WTC11 (cell line): Measurements from ENCODE around the gene APRT. TPM values are rescaled to one million over a fixed set of nuclear protein-coding genes. Genes with fewer than 3 reads are reported as not detected.

Source experiments
- ATAC-seq: fragments of 200-7000 bp; cut with Tn5 transposase; 2 replicates; pipeline ENCODE4 v1.10.0; 2021; ENCODE audit warnings: mild to moderate bottlenecking, moderate library complexity
- CTCF ChIA-PET: fragments of 300-600 bp; sonication (Branson Sonifier 250); formaldehyde crosslinking; loops from one replicate; lab custom pipeline; 2021; ENCODE audit warnings: antibody characterized with exemption; lab: Charles Lee
- POLR2A ChIA-PET: fragments of 350-600 bp; sonication (Branson Sonifier 250); formaldehyde crosslinking; loops from one replicate; lab custom pipeline; 2021; ENCODE audit warnings: antibody characterized with exemption; lab: Charles Lee
- DNase-seq: peaks from one replicate; pipeline ENCODE4 v3.0.0; 2021; ENCODE audit warnings: low spot score
- H3K27ac Mint-ChIP-seq: 2 replicates; pipeline ENCODE4 v1.8.0; 2021; ENCODE audit warnings: mixed read lengths
- H3K27me3 Mint-ChIP-seq: 2 replicates; pipeline ENCODE4 v1.8.0; 2021; ENCODE audit warnings: low read depth, mild to moderate bottlenecking, moderate library complexity, mixed read lengths
- H3K36me3 Mint-ChIP-seq: 2 replicates; pipeline ENCODE4 v1.8.0; 2021; ENCODE audit warnings: mixed read lengths
- H3K4me1 Mint-ChIP-seq: 2 replicates; pipeline ENCODE4 v1.8.0; 2022; ENCODE audit warnings: mixed read lengths
- H3K4me3 Mint-ChIP-seq: 2 replicates; pipeline ENCODE4 v1.8.0; 2021; ENCODE audit warnings: mild to moderate bottlenecking, moderate library complexity, mixed read lengths
- H3K9me3 Mint-ChIP-seq: 2 replicates; pipeline ENCODE4 v1.8.0; 2021; ENCODE audit warnings: mixed read lengths
- AR ChIP-seq: fragments of 250-450 bp; sonication (Bioruptor Pico); IDR thresholded peaks from 2 replicates; pipeline ENCODE4 v1.9.0; 2021; ENCODE audit warnings: mild to moderate bottlenecking
- ARID4B ChIP-seq: sonication (generic); formaldehyde crosslinking; IDR thresholded peaks from 2 replicates; pipeline ENCODE4 v1.8.0; 2023; ENCODE audit warnings: missing genetic modification reagents, mild to moderate bottlenecking, borderline replicate concordance
- ATF1 ChIP-seq: sonication (generic); formaldehyde crosslinking; IDR thresholded peaks from 2 replicates; pipeline ENCODE4 v1.8.1; 2023; ENCODE audit warnings: mild to moderate bottlenecking, moderate library complexity, missing genetic modification reagents
- CBFB ChIP-seq: sonication (generic); formaldehyde crosslinking; IDR thresholded peaks from 2 replicates; pipeline ENCODE4 v1.8.1; 2022; ENCODE audit warnings: mild to moderate bottlenecking, low read depth, missing genetic modification reagents
- CDX4 ChIP-seq: fragments of 250-450 bp; sonication (Bioruptor Pico); IDR thresholded peaks from 2 replicates; pipeline ENCODE4 v1.9.0; 2021; ENCODE audit warnings: moderate library complexity, mild to moderate bottlenecking, inconsistent platforms, borderline replicate concordance
- E2F4 ChIP-seq: sonication (generic); formaldehyde crosslinking; IDR thresholded peaks from 2 replicates; pipeline ENCODE4 v1.8.1; 2022; ENCODE audit warnings: low read depth, mild to moderate bottlenecking, moderate library complexity, missing genetic modification reagents, borderline replicate concordance
- FOXJ3 ChIP-seq: sonication (generic); formaldehyde crosslinking; IDR thresholded peaks from 2 replicates; pipeline ENCODE4 v1.9.0; 2021; ENCODE audit warnings: missing genetic modification reagents, mild to moderate bottlenecking, borderline replicate concordance
- FOXK1 ChIP-seq: sonication (generic); formaldehyde crosslinking; IDR thresholded peaks from 2 replicates; pipeline ENCODE4 v1.8.0; 2022; ENCODE audit warnings: mild to moderate bottlenecking, moderate library complexity, missing genetic modification reagents
- FOXP1 ChIP-seq: sonication (generic); formaldehyde crosslinking; IDR thresholded peaks from 2 replicates; pipeline ENCODE4 v1.8.0; 2022; ENCODE audit warnings: missing genetic modification reagents, mild to moderate bottlenecking, moderate library complexity, borderline replicate concordance
- GRHL2 ChIP-seq: fragments of 250-450 bp; sonication (Bioruptor Pico); IDR thresholded peaks from 2 replicates; pipeline ENCODE4 v1.8.0; 2022; ENCODE audit warnings: mild to moderate bottlenecking, moderate library complexity; ENCODE audit not compliant: insufficient replicate concordance, severe bottlenecking
- HMGXB4 ChIP-seq: sonication (generic); formaldehyde crosslinking; IDR thresholded peaks from 2 replicates; pipeline ENCODE4 v1.8.1; 2023; ENCODE audit warnings: mild to moderate bottlenecking, moderate library complexity, missing genetic modification reagents
- JAZF1 ChIP-seq: fragments of 250-450 bp; sonication (Bioruptor Pico); IDR thresholded peaks from 2 replicates; pipeline ENCODE4 v1.9.0; 2021; ENCODE audit warnings: moderate library complexity, mild to moderate bottlenecking, inconsistent platforms
- JUN ChIP-seq: sonication (generic); formaldehyde crosslinking; IDR thresholded peaks from 2 replicates; pipeline ENCODE4 v1.8.0; 2023; ENCODE audit warnings: mild to moderate bottlenecking, missing genetic modification reagents
- MYBL2 ChIP-seq: sonication (generic); formaldehyde crosslinking; IDR thresholded peaks from 2 replicates; pipeline ENCODE4 v1.8.1; 2023; ENCODE audit warnings: mild to moderate bottlenecking, moderate library complexity, missing genetic modification reagents
- NFYB ChIP-seq: sonication (generic); formaldehyde crosslinking; conservative IDR thresholded peaks from 2 replicates; pipeline ENCODE4 v1.8.0; 2022; ENCODE audit warnings: low read depth, missing genetic modification reagents
- NR2C2 ChIP-seq: sonication (generic); formaldehyde crosslinking; IDR thresholded peaks from 2 replicates; pipeline ENCODE4 v1.8.0; 2022; ENCODE audit warnings: mild to moderate bottlenecking, missing genetic modification reagents
- NR3C1 ChIP-seq: sonication (generic); formaldehyde crosslinking; conservative IDR thresholded peaks from 2 replicates; pipeline ENCODE4 v1.8.1; 2023; ENCODE audit warnings: low read depth, mild to moderate bottlenecking, missing genetic modification reagents
- PRRX2 ChIP-seq: fragments of 250-450 bp; sonication (Bioruptor Pico); IDR thresholded peaks from 2 replicates; pipeline ENCODE4 v1.8.0; 2021; ENCODE audit warnings: mild to moderate bottlenecking
- SMAD3 ChIP-seq: sonication (generic); formaldehyde crosslinking; IDR thresholded peaks from 2 replicates; pipeline ENCODE4 v1.8.0; 2022; ENCODE audit warnings: missing genetic modification reagents, mild to moderate bottlenecking, borderline replicate concordance
- SOX15 ChIP-seq: fragments of 250-450 bp; sonication (Bioruptor Pico); IDR thresholded peaks from 2 replicates; pipeline ENCODE4 v1.9.0; 2021; ENCODE audit warnings: mild to moderate bottlenecking
- TEAD1 ChIP-seq: sonication (generic); formaldehyde crosslinking; IDR thresholded peaks from 2 replicates; pipeline ENCODE4 v1.8.0; 2022; ENCODE audit warnings: mild to moderate bottlenecking, missing genetic modification reagents
- ZNF219 ChIP-seq: sonication (generic); formaldehyde crosslinking; IDR thresholded peaks from 2 replicates; pipeline ENCODE4 v1.8.0; 2023; ENCODE audit warnings: missing genetic modification reagents, mild to moderate bottlenecking, borderline replicate concordance
- ZNF317 ChIP-seq: sonication (generic); formaldehyde crosslinking; IDR thresholded peaks from 2 replicates; pipeline ENCODE4 v1.8.1; 2023; ENCODE audit warnings: low read depth, mild to moderate bottlenecking, moderate library complexity, missing genetic modification reagents, borderline replicate concordance
- ZNF671 ChIP-seq: fragments of 250-450 bp; sonication (Bioruptor Pico); IDR thresholded peaks from 2 replicates; pipeline ENCODE4 v1.8.0; 2021; ENCODE audit warnings: mild to moderate bottlenecking
- total RNA-seq: library from RNA; stranded (reverse); gene quantifications from 3 replicates; pipeline ENCODE4 v1.2.3, GENCODE V29; 2021

The APRT gene
- total RNA-seq, 1 experiment from 2014 or later, result 288 TPM

- TF ChIP-seq ARID4B (CRISPR knock-in tag), result 0 out of 2 replicates have a peak, but pooled peaks have one; percentile 31
These were observed 2.6 kb downstream of the APRT start (continued) for GRCh38 chr16:88809068-88809675.

- CTCF ChIA-PET, result interaction anchor here (1.4 to 5.7 kb wide), 3 partner anchors 24 to 70 kb away, joined by 3 to 34 read pairs (median 9); no protein-coding TSS in a partner anchor
- no peak for DNase-seq
- POLR2A ChIA-PET, result interaction anchor here (0.6 kb wide), 2 partner anchors 322 to 892 kb away, joined by 3 to 5 read pairs; no protein-coding TSS in a partner anchor
- no peak for TF ChIP-seq CDX4 (CRISPR knock-in tag)
- no peak for TF ChIP-seq AR (CRISPR knock-in tag)
- no peak for TF ChIP-seq JAZF1 (CRISPR knock-in tag)
- TF ChIP-seq GRHL2 (CRISPR knock-in tag), result no peak
- TF ChIP-seq NFYB (CRISPR knock-in tag), result no peak
- TF ChIP-seq CBFB, result no peak
- TF ChIP-seq SMAD3 (CRISPR knock-in tag), result no peak
- TF ChIP-seq NR2C2 (CRISPR knock-in tag), result no peak
- TF ChIP-seq ZNF671 (CRISPR knock-in tag), result no peak
- 0 out of 2 replicates have a peak, but pooled peaks have one; percentile 41 for TF ChIP-seq FOXP1 (CRISPR knock-in tag)
- TF ChIP-seq SOX15 (CRISPR knock-in tag), result no peak
- peak; percentile 32; the same call in 1 of the 2 replicates for TF ChIP-seq PRRX2 (CRISPR knock-in tag)
- peak; percentile 48; the same call in 1 of the 2 replicates for TF ChIP-seq TEAD1 (CRISPR knock-in tag)
- TF ChIP-seq NR3C1 (CRISPR knock-in tag), result no peak
- TF ChIP-seq JUN (CRISPR knock-in tag), result no peak
- TF ChIP-seq HMGXB4 (CRISPR knock-in tag), result no peak
- 0 out of 2 replicates have a peak, but pooled peaks have one; percentile 36 for TF ChIP-seq ATF1 (CRISPR knock-in tag)
- TF ChIP-seq MYBL2 (CRISPR knock-in tag), result 0 out of 2 replicates have a peak, but pooled peaks have one; percentile 21
- no peak for TF ChIP-seq FOXJ3
- no peak for TF ChIP-seq FOXK1 (CRISPR knock-in tag)
- no peak for TF ChIP-seq E2F4 (CRISPR knock-in tag)
- no peak for TF ChIP-seq ZNF219 (CRISPR knock-in tag)
- no peak for TF ChIP-seq ZNF317 (CRISPR knock-in tag)
These were observed 3.9 kb downstream of the APRT start for GRCh38 chr16:88807626-88808453.

More at GRCh38 chr16:88807626-88808453, 3.9 kb downstream of the APRT start:
- Mint-ChIP-seq H3K27me3 (no peaks in the 10 kb centered on the region), H3K27ac (peak overlapping the region; percentile 72; the same call in 1 of the 2 replicates), H3K36me3 (peaks cover 39% of the 10 kb centered on the region), H3K9me3 (no peaks in the 10 kb centered on the region), H3K4me1 (peaks cover 11% of the 10 kb centered on the region), H3K4me3 (no peak overlapping the region)
- no peak for ATAC-seq
